H1 (cell line): Measurements from ENCODE around the gene C1S. TPM values are rescaled to one million over a fixed set of nuclear protein-coding genes. Genes with fewer than 3 reads are reported as not detected.

Experiments
- CTCF ChIA-PET: fragments of 300-600 bp; sonication (Branson Sonifier 250); formaldehyde crosslinking; loops from one replicate; lab custom pipeline; 2021; ENCODE audit not compliant: partially characterized antibody; lab: Charles Lee
- POLR2A ChIA-PET: fragments of 300-600 bp; sonication (Branson Sonifier 250); formaldehyde crosslinking; loops from one replicate; lab custom pipeline; 2021; ENCODE audit warnings: inconsistent platforms; ENCODE audit not compliant: partially characterized antibody; lab: Charles Lee
- DNase-seq, 2 experiments: peaks; one replicate each; pipeline versions ENCODE4 v3.0.0 to v3.0.0-alpha.2; 2010 to 2022; ENCODE audit warnings: low spot score in 2 of 2, low read depth in 1 of 2, mixed read lengths in 1 of 2
- FAIRE-seq: peaks from 2 replicates; lab custom pipeline; 2011; peaks lifted over from hg19 to GRCh38; lab: Jason Lieb, UNC
- H2AFZ ChIP-seq: 2 replicates; pipeline ENCODE4 v1.8.1; 2012; ENCODE audit warnings: low read length, inconsistent platforms
- H2AK5ac ChIP-seq: 2 replicates; pipeline ENCODE4 v1.6.1; 2013; ENCODE audit warnings: low read depth, low read length
- H2BK120ac ChIP-seq: replicated peaks from 2 replicates; pipeline ENCODE3; 2013; ENCODE audit warnings: low read depth, low read length, inconsistent platforms
- H2BK12ac ChIP-seq: 2 replicates; pipeline ENCODE4 v1.6.1; 2013; ENCODE audit warnings: low read depth, low read length
- H2BK15ac ChIP-seq: 2 replicates; pipeline ENCODE4 v1.6.1; 2013; ENCODE audit warnings: low read length
- H2BK20ac ChIP-seq: 2 replicates; pipeline ENCODE4 v1.6.1; 2013; ENCODE audit warnings: low read length
- H2BK5ac ChIP-seq: 2 replicates; pipeline ENCODE4 v1.6.1; 2013; ENCODE audit warnings: low read depth, low read length
- H3K14ac ChIP-seq: 2 replicates; pipeline ENCODE4 v1.6.1; 2013; ENCODE audit warnings: inconsistent platforms; ENCODE audit not compliant: insufficient read length
- H3K18ac ChIP-seq: 2 replicates; pipeline ENCODE4 v1.6.1; 2013; ENCODE audit warnings: low read length; ENCODE audit errors: extremely low read depth
- H3K23ac ChIP-seq: 2 replicates; pipeline ENCODE4 v1.6.1; 2013; ENCODE audit warnings: inconsistent platforms; ENCODE audit not compliant: insufficient read length
- H3K23me2 ChIP-seq: 2 replicates; pipeline ENCODE4 v1.6.1; 2013; ENCODE audit warnings: low read depth, low read length
- H3K27ac ChIP-seq: 2 replicates; pipeline ENCODE4 v1.6.1; 2011; ENCODE audit warnings: low read depth, low read length, inconsistent platforms
- H3K27me3 ChIP-seq, 4 experiments: replicated peaks in 1 of 4; 1 replicate in 1 of 4; 2 replicates in 3 of 4; pipeline versions ENCODE4 v1.6.1 to v1.8.1; 2011 to 2013; ENCODE audit warnings: low read length in 3 of 4, mild to moderate bottlenecking in 3 of 4, inconsistent platforms in 2 of 4, mixed read lengths in 2 of 4, moderate library complexity in 1 of 4; ENCODE audit not compliant: control insufficient read depth in 3 of 4, insufficient read depth in 3 of 4; ENCODE audit errors: extremely low read depth in 1 of 4
- H3K36me3 ChIP-seq, 4 experiments: 2 replicates each; pipeline versions ENCODE4 v1.6.1 to v1.8.1; 2011 to 2013; ENCODE audit warnings: mild to moderate bottlenecking in 4 of 4, low read length in 3 of 4, moderate library complexity in 2 of 4, control low read depth in 1 of 4, inconsistent platforms in 1 of 4; ENCODE audit not compliant: insufficient read depth in 4 of 4, control insufficient read depth in 2 of 4
- H3K4ac ChIP-seq: replicated peaks from 2 replicates; pipeline ENCODE3; 2013; ENCODE audit warnings: low read length, low read depth, mixed read lengths, inconsistent platforms; ENCODE audit not compliant: insufficient read length
- H3K4me1 ChIP-seq, 4 experiments: replicated peaks in 1 of 4; 1 replicate in 1 of 4; 2 replicates in 3 of 4; pipeline versions ENCODE4 v1.6.1 to v1.8.1; 2011 to 2013; ENCODE audit warnings: low read length in 3 of 4, inconsistent platforms in 2 of 4, mixed read lengths in 1 of 4; ENCODE audit not compliant: insufficient read depth in 4 of 4, control insufficient read depth in 3 of 4
- H3K4me2 ChIP-seq, 2 experiments: 2 replicates each; pipeline versions ENCODE4 v1.6.1 to v1.8.1; 2011 to 2013; ENCODE audit warnings: low read depth in 2 of 2, low read length in 2 of 2, control low read depth in 1 of 2, inconsistent platforms in 1 of 2, mild to moderate bottlenecking in 1 of 2; ENCODE audit not compliant: insufficient read depth in 1 of 2
- H3K4me3 ChIP-seq, 4 experiments: fragments of 200-600, 300-600 bp in 1 of 4; sonication (generic), shearing (Covaris generic), sonication (Bioruptor Twin) in 1 of 4; 2 replicates each; pipeline versions ENCODE4 v1.5.1 to v1.8.1; 2011 to 2016; ENCODE audit warnings: low read length in 4 of 4, low read depth in 3 of 4, control low read depth in 2 of 4, inconsistent platforms in 2 of 4, mild to moderate bottlenecking in 2 of 4, mixed read lengths in 1 of 4, moderate library complexity in 1 of 4; ENCODE audit not compliant: insufficient read depth in 2 of 4; ENCODE audit errors: extremely low read depth in 1 of 4
- H3K56ac ChIP-seq: replicated peaks from 2 replicates; pipeline ENCODE3; 2013; ENCODE audit warnings: low read depth, mild to moderate bottlenecking, mixed read lengths, low read length, inconsistent platforms; ENCODE audit not compliant: insufficient read length
- H3K79me1 ChIP-seq: 2 replicates; pipeline ENCODE4 v1.6.1; 2013; ENCODE audit warnings: low read depth, low read length, control low read depth
- H3K79me2 ChIP-seq, 2 experiments: 2 replicates each; pipeline versions ENCODE4 v1.6.1 to v1.8.1; 2012 to 2013; ENCODE audit warnings: low read length in 2 of 2, mild to moderate bottlenecking in 2 of 2, inconsistent platforms in 1 of 2; ENCODE audit not compliant: insufficient read depth in 2 of 2, control insufficient read depth in 1 of 2
- H3K9ac ChIP-seq, 4 experiments: replicated peaks in 1 of 4; 1 replicate in 1 of 4; 2 replicates in 3 of 4; pipeline versions ENCODE4 v1.6.1 to v1.8.1; 2011 to 2013; ENCODE audit warnings: low read depth in 3 of 4, low read length in 3 of 4, control low read depth in 2 of 4, mild to moderate bottlenecking in 2 of 4, moderate library complexity in 2 of 4, inconsistent platforms in 1 of 4; ENCODE audit errors: extremely low read depth in 1 of 4
- H3K9me3 ChIP-seq, 2 experiments: 2 replicates each; pipeline versions ENCODE4 v1.6.1 to v1.8.1; 2012 to 2013; ENCODE audit warnings: mild to moderate bottlenecking in 2 of 2, moderate library complexity in 2 of 2, control low read depth in 1 of 2, inconsistent platforms in 1 of 2, low read depth in 1 of 2, low read length in 1 of 2, mixed read lengths in 1 of 2; ENCODE audit not compliant: insufficient read depth in 2 of 2
- H4K20me1 ChIP-seq, 2 experiments: replicated peaks in 1 of 2; 2 replicates each; pipeline versions ENCODE3 to v1.8.1; 2011 to 2013; ENCODE audit warnings: inconsistent platforms in 2 of 2, low read length in 2 of 2, mild to moderate bottlenecking in 1 of 2; ENCODE audit not compliant: insufficient read depth in 2 of 2, control insufficient read depth in 1 of 2
- H4K5ac ChIP-seq: 2 replicates; pipeline ENCODE4 v1.6.1; 2013; ENCODE audit warnings: low read length, low read depth, mixed read lengths, inconsistent platforms; ENCODE audit not compliant: insufficient read length
- H4K8ac ChIP-seq: 2 replicates; pipeline ENCODE4 v1.8.0; 2013; ENCODE audit warnings: mild to moderate bottlenecking, moderate library complexity, low read length, inconsistent platforms; ENCODE audit not compliant: insufficient read depth; ENCODE audit errors: extremely low read depth
- H4K91ac ChIP-seq: replicated peaks from 2 replicates; pipeline ENCODE3; 2013; ENCODE audit warnings: low read length, mixed read lengths, inconsistent platforms; ENCODE audit not compliant: insufficient read length
- BCL11A ChIP-seq, 2 experiments: IDR thresholded peaks; one replicate each; pipeline ENCODE4 v1.6.1; 2011; ENCODE audit warnings: low read depth in 2 of 2, low read length in 2 of 2, mild to moderate bottlenecking in 2 of 2
- JUND ChIP-seq: IDR thresholded peaks from 2 replicates; pipeline ENCODE4 v1.6.1; 2011; ENCODE audit warnings: mild to moderate bottlenecking, improper control_type of control experiment, low read length
- MAFK ChIP-seq: IDR thresholded peaks from 2 replicates; pipeline ENCODE4 v1.6.1; 2012; ENCODE audit warnings: low read depth, mild to moderate bottlenecking, improper control_type of control experiment, low read length
- RAD21 ChIP-seq, 2 experiments: IDR thresholded peaks in 1 of 2; conservative IDR thresholded peaks in 1 of 2; 2 replicates each; pipeline ENCODE4 v1.6.1; 2011; ENCODE audit warnings: low read depth in 2 of 2, low read length in 2 of 2, improper control_type of control experiment in 1 of 2, inconsistent platforms in 1 of 2, mild to moderate bottlenecking in 1 of 2, moderate library complexity in 1 of 2
- WGBS, 2 experiments: shearing (Covaris generic) in 1 of 2; methylation state at CpG; one replicate each; pipeline versions ENCODE4 v1.1.6 to v1.1.7; 2013 to 2015; ENCODE audit warnings: low lambda C conversion rate in 2 of 2, mixed read lengths in 2 of 2, inconsistent platforms in 1 of 2, low coverage in 1 of 2, missing lambda C conversion rate in 1 of 2; ENCODE audit not compliant: insufficient replicate concordance in 2 of 2, insufficient coverage in 1 of 2, insufficient read length in 1 of 2; ENCODE audit errors: extremely low coverage in 1 of 2, missing lambda C conversion rate in 1 of 2; 5-methylcytosine and 5-hydroxymethylcytosine counted together
- polyA plus RNA-seq, 7 experiments: library from polyadenylated mRNA; depleted of rRNA in 3 of 7; stranded (reverse) in 5 of 7; unstranded in 2 of 7; fragments of >200 nt in 5 of 7; fragments of 200-250 nt in 2 of 7; gene quantifications; 1 replicate in 5 of 7; 2 replicates in 1 of 7; 4 replicates in 1 of 7; pipeline versions ENCODE4 v1.2.1 to v1.2.3, GENCODE V29; 2011 to 2013; ENCODE audit warnings: missing spikeins in 2 of 7, mixed read lengths in 2 of 7
- total RNA-seq: library from RNA; stranded (reverse); fragmentation: NEBNext Ultra II Directional; extraction: Animal tissue kit (Norgen Biotek cat#: 25700); gene quantifications from 2 replicates; pipeline ENCODE4 v1.2.1, GENCODE V29; 2021

Gene C1S
- total and polyA plus RNA-seq, 2 of the 8 experiments (the other 6 are each of a cell fraction or from before 2014, with no cell fraction given): 4.4 to 7.3 TPM

DNA sequence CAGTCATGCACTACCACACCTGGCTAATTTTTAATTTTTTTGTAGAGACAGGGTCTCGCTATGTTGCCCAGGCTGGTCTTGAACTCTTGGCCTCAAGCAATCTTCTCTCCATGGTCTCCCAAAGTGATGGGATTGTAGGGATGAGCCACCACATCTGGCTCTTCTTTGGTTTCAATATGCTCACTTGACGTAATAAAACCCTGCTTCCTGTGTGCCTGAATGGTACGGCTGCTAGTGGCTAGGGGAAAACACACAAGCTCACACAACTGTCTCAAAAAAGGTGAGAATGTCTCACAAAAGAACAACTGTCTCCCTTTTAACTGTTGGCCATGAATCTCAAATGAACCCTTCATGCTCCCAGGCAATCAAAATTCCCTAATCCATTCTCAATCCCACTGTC is 15.0 kb downstream of the C1S start:
- H3K4me1 ChIP-seq: no peaks in the 10 kb centered on the region
- DNase-seq (no peak), FAIRE-seq (no peak)
- no peak overlapping the region for H2BK120ac ChIP-seq
- no peaks in the 10 kb centered on the region for H3K79me1 ChIP-seq
- POLR2A ChIA-PET: interaction anchor here (1.3 kb wide), 1 partner anchor 8 kb away, joined by 4 read pairs; no protein-coding TSS in a partner anchor
- H2BK20ac ChIP-seq: no peak overlapping the region
- H3K4me3 ChIP-seq: no peak overlapping the region
- H3K36me3 ChIP-seq: no peaks in the 10 kb centered on the region
- no peak overlapping the region for H4K91ac ChIP-seq
- H3K79me2 ChIP-seq: no peaks in the 10 kb centered on the region
- H2BK5ac ChIP-seq: no peak overlapping the region
- CTCF ChIA-PET: interaction anchor here (0.6 to 2.1 kb wide), 2 partner anchors 15 to 31 kb away, joined by 3 to 10 read pairs; no protein-coding TSS in a partner anchor
- H3K14ac ChIP-seq: no peak overlapping the region
- no peak overlapping the region; the same call in 1 of the 2 replicates for H4K8ac ChIP-seq
- no peak overlapping the region for H2BK15ac ChIP-seq
- no peaks in the 10 kb centered on the region for H3K27me3 ChIP-seq
- no peak overlapping the region for H3K4me2 ChIP-seq
- no peak overlapping the region for H3K18ac ChIP-seq
- no peaks in the 10 kb centered on the region for H3K23me2 ChIP-seq
- no peak overlapping the region for H2AK5ac ChIP-seq
- no peak overlapping the region for H3K4ac ChIP-seq
- H3K27ac ChIP-seq: no peak overlapping the region
- H2BK12ac ChIP-seq: no peak overlapping the region
- no peak overlapping the region for H2AFZ ChIP-seq
- no peak overlapping the region for H3K23ac ChIP-seq
- WGBS, 2 experiments: 81% methylated on average over 3 of the region's 3 CpGs; no CpG with 5 or more reads in 1 of the 2 experiments
- H3K9me3 ChIP-seq: no peaks in the 10 kb centered on the region
- no peak overlapping the region for H4K5ac ChIP-seq
- H3K9ac ChIP-seq: no peak overlapping the region
- no peak overlapping the region for H3K56ac ChIP-seq
- H4K20me1 ChIP-seq: no peaks in the 10 kb centered on the region
- TF ChIP-seq JUND: no peak
- TF ChIP-seq BCL11A (IDR thresholded peaks at IDR 0.05; ENCODE audit: low read depth in 2 of 2, low read length in 2 of 2): no peak
- no peak for TF ChIP-seq MAFK
- no peak for TF ChIP-seq RAD21 (IDR thresholded peaks at IDR 0.05 in 1 of 2, conservative IDR thresholded peaks at IDR 0.05 in 1 of 2; ENCODE audit: low read depth in 2 of 2, low read length in 2 of 2)
